DOHH2 (cell line): ENCODE results near the gene DNER.

Experiments
- EZH2phosphoT487 ChIP-seq: fragments of 200-600 bp; sonication (generic); IDR thresholded peaks from 2 replicates; pipeline ENCODE4 v1.6.1; 2017; ENCODE audit warnings: borderline replicate concordance, mild to moderate bottlenecking, antibody characterized with exemption, low read length, moderate library complexity, mixed read lengths
- TF ChIP-seq, protein P1 (sequence below): fragments of 200-600 bp; sonication (generic); IDR thresholded peaks from one replicate; pipeline ENCODE4 v1.5.1; 2014; ENCODE audit warnings: antibody characterized with exemption, mild to moderate bottlenecking, low read depth, low read length; ENCODE audit not compliant: poor library complexity, severe bottlenecking

DNA sequence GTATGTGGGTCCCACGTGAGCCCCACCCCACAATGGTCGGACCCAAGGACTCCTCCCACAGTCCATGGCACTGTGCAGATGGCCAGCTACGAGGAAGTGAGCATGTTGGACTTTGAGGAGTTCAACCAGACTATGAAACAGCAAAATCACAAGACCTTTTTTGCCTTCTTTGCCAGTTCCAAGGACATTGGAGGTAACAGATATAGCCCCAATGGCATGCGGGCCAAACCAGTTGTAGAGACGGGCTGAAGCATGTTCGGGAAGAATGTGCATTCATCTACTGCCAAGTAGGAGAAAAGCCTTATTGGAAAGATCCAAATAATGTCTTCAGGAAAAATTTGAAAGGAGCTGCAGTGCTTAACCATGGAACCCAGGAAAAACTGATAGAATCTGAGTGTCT lies 12.6 kb downstream of the DNER start:
- TF ChIP-seq, protein P1, sequence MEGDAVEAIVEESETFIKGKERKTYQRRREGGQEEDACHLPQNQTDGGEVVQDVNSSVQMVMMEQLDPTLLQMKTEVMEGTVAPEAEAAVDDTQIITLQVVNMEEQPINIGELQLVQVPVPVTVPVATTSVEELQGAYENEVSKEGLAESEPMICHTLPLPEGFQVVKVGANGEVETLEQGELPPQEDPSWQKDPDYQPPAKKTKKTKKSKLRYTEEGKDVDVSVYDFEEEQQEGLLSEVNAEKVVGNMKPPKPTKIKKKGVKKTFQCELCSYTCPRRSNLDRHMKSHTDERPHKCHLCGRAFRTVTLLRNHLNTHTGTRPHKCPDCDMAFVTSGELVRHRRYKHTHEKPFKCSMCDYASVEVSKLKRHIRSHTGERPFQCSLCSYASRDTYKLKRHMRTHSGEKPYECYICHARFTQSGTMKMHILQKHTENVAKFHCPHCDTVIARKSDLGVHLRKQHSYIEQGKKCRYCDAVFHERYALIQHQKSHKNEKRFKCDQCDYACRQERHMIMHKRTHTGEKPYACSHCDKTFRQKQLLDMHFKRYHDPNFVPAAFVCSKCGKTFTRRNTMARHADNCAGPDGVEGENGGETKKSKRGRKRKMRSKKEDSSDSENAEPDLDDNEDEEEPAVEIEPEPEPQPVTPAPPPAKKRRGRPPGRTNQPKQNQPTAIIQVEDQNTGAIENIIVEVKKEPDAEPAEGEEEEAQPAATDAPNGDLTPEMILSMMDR: no peak
- TF ChIP-seq EZH2phosphoT487: no peak
